Heart left ventricle (tissue), 16 donors: ENCODE results near the gene SYT12. TPM values are rescaled to one million over a fixed set of nuclear protein-coding genes. Genes with fewer than 3 reads are reported as not detected.

Experiments
- ATAC-seq, 4 donors: fragments of 200-7000 bp; cut with Tn5 transposase; one replicate each; pipeline ENCODE4 v1.9.1; 2020 to 2022; ENCODE audit warnings: moderate library complexity in 4 of 4, mild to moderate bottlenecking in 3 of 4, moderate number of reproducible peaks in 1 of 4
- DNase-seq, 5 donors: peaks; one replicate each; pipeline ENCODE4 v3.0.0-alpha.2; 2020
- H3K27ac ChIP-seq, 12 donors: fragments of 200-600 bp; sonication (generic) in 4 of 12; one replicate each; pipeline versions ENCODE4 v1.5.0 to v1.8.0; 2016 to 2022; ENCODE audit warnings: mild to moderate bottlenecking in 2 of 12
- H3K27me3 ChIP-seq, 9 donors: fragments of 200-600 bp; sonication (generic) in 2 of 9; one replicate each; pipeline versions ENCODE4 v1.5.1 to v1.8.0; 2016 to 2022; ENCODE audit warnings: mild to moderate bottlenecking in 3 of 9
- H3K36me3 ChIP-seq, 9 donors: fragments of 200-600 bp; sonication (generic) in 2 of 9; one replicate each; pipeline versions ENCODE4 v1.5.0 to v1.8.0; 2018 to 2022; ENCODE audit warnings: mild to moderate bottlenecking in 2 of 9
- H3K4me1 ChIP-seq, 12 donors: fragments of 200-600 bp; sonication (generic) in 4 of 12; one replicate each; pipeline versions ENCODE4 v1.5.0 to v1.8.0; 2016 to 2022; ENCODE audit warnings: mild to moderate bottlenecking in 3 of 12
- H3K4me3 ChIP-seq, 12 donors: fragments of 200-600 bp; sonication (generic) in 4 of 12; one replicate each; pipeline versions ENCODE4 v1.5.0 to v1.8.0; 2017 to 2022; ENCODE audit warnings: mild to moderate bottlenecking in 9 of 12, moderate library complexity in 4 of 12
- H3K9me3 ChIP-seq, 12 donors: fragments of 200-600 bp; sonication (generic) in 4 of 12; one replicate each; pipeline versions ENCODE4 v1.5.0 to v1.8.0; 2016 to 2022; ENCODE audit warnings: mild to moderate bottlenecking in 1 of 12
- CTCF ChIP-seq, 12 donors: fragments of 200-600 bp; sonication (generic) in 4 of 12; IDR thresholded peaks; one replicate each; pipeline versions ENCODE4 v1.5.0 to v1.8.0; 2018 to 2022; ENCODE audit warnings: antibody characterized with exemption in 12 of 12, mild to moderate bottlenecking in 5 of 12
- POLR2A ChIP-seq, 2 donors: fragments of 450-650 bp; IDR thresholded peaks; one replicate each; pipeline ENCODE4 v1.6.1; 2017; ENCODE audit warnings: antibody characterized with exemption in 2 of 2, mild to moderate bottlenecking in 2 of 2, moderate library complexity in 2 of 2
- WGBS, 4 donors: extraction: QIAGEN DNeasy Blood & Tissue Kit in 2 of 4; methylation state at CpG; one replicate each; pipeline versions ENCODE4 v1.1.5 to v1.1.7; 2013 to 2018; 5-methylcytosine and 5-hydroxymethylcytosine counted together
- intact Hi-C, 10 donors: fragments of 100-400 bp; cut with DNase I; formaldehyde crosslinking; loops; one replicate each; pipeline versions ENCODE4 v1.11.1 to v1.14.2; 2022
- polyA plus RNA-seq, 2 donors: library from polyadenylated mRNA; stranded (reverse); fragments of 200-250 nt; gene quantifications; one replicate each; pipeline ENCODE4 v1.2.3, GENCODE V29; 2013
- total RNA-seq, 9 donors: library from RNA; depleted of rRNA in 2 of 9; stranded (reverse); fragments of >200 nt in 2 of 9; fragmentation: NEBNext Ultra II Directional in 3 of 9; extraction: Animal tissue kit (Norgen Biotek cat#: 25700) in 3 of 9; gene quantifications; one replicate each; pipeline versions ENCODE4 v1.1.0 to v1.2.4, GENCODE V29; 2016 to 2023
- donor health status: ischemic (EF 13 %, LVEDD 7.1; RV severe dilation, severe dysfunction).
- donor health status: healthy with polysubstance abuse.
- donor health status: DM: no; HTN: yes; CAD: no.
- donor health status: DM: no; HTN: no; CAD: no.
- donor health status: ischemic (EF 25% LVEDD 6.9; RV normal size, moderate dysfunction).
- donor health status: ischemic (EF 25% LVEDD 5.7; RV mildly dilated, moderate dysfunction).
- donor health status: healthy.
- donor health status: DM: yes; HTN: yes; CAD: no.
- donor health status: ischemic (EF 35%, LVEDD 5.7; RV mildly dilated, moderate dysfunction).
- donor health status: nonischemic (EF 11% LVEDD 7.7; RV severe dilation, severe dysfunction).
- donor health status: DM: yes; HTN: yes; CAD: no.
- donor health status: PGD.
- donor health status: ischemic (EF 29% LVEDD 5.4; RV normal size, mild dysfunction).
- donor health status: nonischemic (EF 23%, LVEDD 6.1; RV moderate dilation, normal function).

The SYT12 gene
- total and polyA plus RNA-seq, 11 donors, result 0.04 to 2.2 (median 0.40) TPM; not detected in 2

GRCh38 chr11:66978717-66979116 is 44.2 kb upstream of the SYT12 start:
- WGBS, 4 donors, result 95 to 99% (median 97%) methylated on average over 6 of the region's 6 CpGs
- Histone ChIP-seq H3K36me3 (no peaks in the 10 kb centered on the region), H3K27ac (no peak overlapping the region), H3K27me3 (no peaks in the 10 kb centered on the region), H3K4me3 (no peak overlapping the region), H3K4me1 (peaks cover 0 to 15% (median 11%) of the 10 kb centered on the region in 12 donors), H3K9me3 (peaks cover 0 to 13% (median 8%) of the 10 kb centered on the region in 12 donors)
- TF ChIP-seq POLR2A (IDR thresholded peaks at IDR 0.05) (no peak), CTCF (IDR thresholded peaks at IDR 0.05) (no peak)
- no peak for ATAC-seq
- DNase-seq, result no peak
- intact Hi-C loops, result no loop called here

GRCh38 chr11:66979336-66979980 is 43.5 kb upstream of the SYT12 start:
- TF ChIP-seq CTCF (IDR thresholded peaks at IDR 0.05), result no peak
- no peak for TF ChIP-seq POLR2A (IDR thresholded peaks at IDR 0.05)
- peaks cover 0 to 13% (median 8%) of the 10 kb centered on the region in 12 donors for H3K9me3 ChIP-seq
- ATAC-seq (no peak), DNase-seq (no peak)
- no peaks in the 10 kb centered on the region for H3K36me3 ChIP-seq
- 92 to 96% (median 94%) methylated on average over 2 of the region's 2 CpGs for WGBS, 4 donors
- intact Hi-C loops, result no loop called here
- no peaks in the 10 kb centered on the region for H3K27me3 ChIP-seq
- peaks cover 0 to 18% (median 11%) of the 10 kb centered on the region in 12 donors for H3K4me1 ChIP-seq
- no peak overlapping the region for H3K4me3 ChIP-seq
- no peak overlapping the region for H3K27ac ChIP-seq

- H3K4me3 ChIP-seq, result no peak overlapping the region
- DNase-seq (peak; percentile 87 to 92 (median 90)), ATAC-seq (peak in 3 of 4 donors; percentile 43 to 79 (median 50))
- peak overlapping the region in 4 of 12 donors; percentile 12 to 39 (median 17) for H3K27ac ChIP-seq
- H3K27me3 ChIP-seq, result no peaks in the 10 kb centered on the region
- TF ChIP-seq POLR2A (IDR thresholded peaks at IDR 0.05) (no peak), CTCF (IDR thresholded peaks at IDR 0.05) (no peak)
- WGBS, 4 donors, result 19 to 24% (median 22%) methylated on average over 9 of the region's 9 CpGs
- H3K9me3 ChIP-seq, result peaks cover 0 to 13% (median 8%) of the 10 kb centered on the region in 12 donors
- intact Hi-C loops, result no loop called here
- H3K36me3 ChIP-seq, result no peaks in the 10 kb centered on the region
- peaks cover 0 to 25% (median 12%) of the 10 kb centered on the region in 12 donors for H3K4me1 ChIP-seq
These were observed 40.9 kb upstream of the SYT12 start for GRCh38 chr11:66981976-66982578.

- H3K9me3 ChIP-seq, result peaks cover 0 to 13% (median 8%) of the 10 kb centered on the region in 12 donors
- ATAC-seq (no peak), DNase-seq (no peak)
- peaks cover 0 to 30% (median 12%) of the 10 kb centered on the region in 12 donors for H3K4me1 ChIP-seq
- H3K27me3 ChIP-seq, result no peaks in the 10 kb centered on the region
- H3K4me3 ChIP-seq, result no peak overlapping the region
- intact Hi-C loops, result no loop called here
- TF ChIP-seq POLR2A (IDR thresholded peaks at IDR 0.05), result no peak
- no peak for TF ChIP-seq CTCF (IDR thresholded peaks at IDR 0.05)
- no peaks in the 10 kb centered on the region for H3K36me3 ChIP-seq
- 83 to 98% (median 94%) methylated on average over 3 to 5 of the region's 5 CpGs for WGBS, 4 donors
- H3K27ac ChIP-seq, result no peak overlapping the region
These were observed 39.5 kb upstream of the SYT12 start for GRCh38 chr11:66983275-66983924.
